H9 (cell line): Measurements from ENCODE around the gene BCL7C. TPM values are rescaled to one million over a fixed set of nuclear protein-coding genes. Genes with fewer than 3 reads are reported as not detected.

Experiments used
- DNase-seq: peaks from one replicate; pipeline ENCODE4 v3.0.0-alpha.2; 2017
- H2AFZ ChIP-seq: one replicate; pipeline ENCODE4 v1.6.1; 2013; ENCODE audit warnings: mild to moderate bottlenecking, low read length, control low read depth, moderate library complexity
- H2AK5ac ChIP-seq: 2 replicates; pipeline ENCODE4 v1.6.1; 2013; ENCODE audit warnings: low read length, control low read depth, mixed read lengths; ENCODE audit not compliant: insufficient read length
- H2BK120ac ChIP-seq: one replicate; pipeline ENCODE4 v1.6.1; 2013; ENCODE audit warnings: low read depth, mild to moderate bottlenecking, low read length, control low read depth, inconsistent platforms; ENCODE audit not compliant: poor library complexity, severe bottlenecking
- H2BK12ac ChIP-seq: 2 replicates; pipeline ENCODE4 v1.6.1; 2013; ENCODE audit warnings: low read length, control low read depth, mixed read lengths, low read depth; ENCODE audit not compliant: insufficient read length
- H2BK15ac ChIP-seq: 2 replicates; pipeline ENCODE4 v1.6.1; 2013; ENCODE audit warnings: low read depth, low read length, control low read depth
- H2BK20ac ChIP-seq: one replicate; pipeline ENCODE4 v1.6.1; 2013; ENCODE audit warnings: low read depth, mild to moderate bottlenecking, low read length, control low read depth, inconsistent platforms; ENCODE audit not compliant: poor library complexity, severe bottlenecking
- H2BK5ac ChIP-seq: 2 replicates; pipeline ENCODE4 v1.6.1; 2013; ENCODE audit warnings: low read length, control low read depth, mixed read lengths; ENCODE audit not compliant: insufficient read length
- H3K14ac ChIP-seq: 2 replicates; pipeline ENCODE4 v1.6.1; 2013; ENCODE audit warnings: low read length, control low read depth; ENCODE audit not compliant: insufficient read depth
- H3K18ac ChIP-seq: 2 replicates; pipeline ENCODE4 v1.6.1; 2013; ENCODE audit warnings: low read depth, mild to moderate bottlenecking, mixed read lengths, low read length, control low read depth; ENCODE audit not compliant: insufficient read length
- H3K23ac ChIP-seq: 2 replicates; pipeline ENCODE4 v1.6.1; 2013; ENCODE audit warnings: low read length, control low read depth, mixed read lengths, low read depth; ENCODE audit not compliant: insufficient read length
- H3K23me2 ChIP-seq: 2 replicates; pipeline ENCODE4 v1.6.1; 2013; ENCODE audit warnings: low read depth, mild to moderate bottlenecking, mixed read lengths, low read length, control low read depth; ENCODE audit not compliant: insufficient read length, poor library complexity, severe bottlenecking
- H3K27ac ChIP-seq: 2 replicates; pipeline ENCODE4 v1.5.1; 2013; ENCODE audit warnings: low read length, control low read depth, mixed read lengths, low read depth; ENCODE audit not compliant: insufficient read length
- H3K27me3 ChIP-seq: 2 replicates; pipeline ENCODE4 v1.6.1; 2013; ENCODE audit warnings: low read length, control low read depth, inconsistent platforms; ENCODE audit not compliant: insufficient read depth
- H3K4ac ChIP-seq: 2 replicates; pipeline ENCODE4 v1.6.1; 2013; ENCODE audit warnings: low read depth, mild to moderate bottlenecking, control low read depth, inconsistent platforms, low read length, moderate library complexity
- H3K4me1 ChIP-seq: 2 replicates; pipeline ENCODE4 v1.6.1; 2013; ENCODE audit warnings: low read length, control low read depth, inconsistent platforms; ENCODE audit not compliant: insufficient read depth
- H3K4me2 ChIP-seq: 2 replicates; pipeline ENCODE4 v1.6.1; 2013; ENCODE audit warnings: low read length, control low read depth, mixed read lengths; ENCODE audit not compliant: insufficient read length, insufficient read depth
- H3K56ac ChIP-seq: 2 replicates; pipeline ENCODE4 v1.6.1; 2013; ENCODE audit warnings: low read depth, mild to moderate bottlenecking, mixed read lengths, low read length, control low read depth; ENCODE audit not compliant: insufficient read length
- H3K79me1 ChIP-seq: 2 replicates; pipeline ENCODE4 v1.6.1; 2013; ENCODE audit warnings: low read depth, mild to moderate bottlenecking, moderate library complexity, low read length, control low read depth, inconsistent platforms; ENCODE audit not compliant: insufficient read depth, poor library complexity, severe bottlenecking
- H3K79me2 ChIP-seq: 2 replicates; pipeline ENCODE4 v1.6.1; 2013; ENCODE audit warnings: low read length, control low read depth, inconsistent platforms; ENCODE audit not compliant: insufficient read depth
- H3K9ac ChIP-seq: 2 replicates; pipeline ENCODE4 v1.6.1; 2013; ENCODE audit warnings: low read length, control low read depth, mixed read lengths; ENCODE audit not compliant: insufficient read length; ENCODE audit errors: extremely low read depth
- H3K9me3 ChIP-seq: one replicate; pipeline ENCODE4 v1.6.1; 2013; ENCODE audit warnings: low read depth, low read length, inconsistent platforms; ENCODE audit not compliant: control insufficient read depth
- H3T11ph ChIP-seq: one replicate; pipeline ENCODE4 v1.6.1; 2013; ENCODE audit warnings: mild to moderate bottlenecking, low read length, control low read depth, inconsistent platforms
- H4K20me1 ChIP-seq: one replicate; pipeline ENCODE4 v1.6.1; 2013; ENCODE audit not compliant: control insufficient read depth, insufficient read length, insufficient read depth
- H4K5ac ChIP-seq: 2 replicates; pipeline ENCODE4 v1.6.1; 2013; ENCODE audit warnings: low read depth, mild to moderate bottlenecking, mixed read lengths, low read length, control low read depth; ENCODE audit not compliant: insufficient read length
- H4K8ac ChIP-seq: replicated peaks from 2 replicates; pipeline ENCODE4 v1.6.1; 2013; ENCODE audit warnings: low read length, control low read depth, mixed read lengths, low read depth; ENCODE audit not compliant: insufficient read length
- H4K91ac ChIP-seq: 2 replicates; pipeline ENCODE4 v1.6.1; 2013; ENCODE audit warnings: low read depth, mild to moderate bottlenecking, moderate library complexity, mixed read lengths, low read length, control low read depth; ENCODE audit not compliant: insufficient read length
- H3K27ac Mint-ChIP-seq, 3 experiments: 2 replicates in 2 of 3; 3 replicates in 1 of 3; pipeline ENCODE4 v1.8.0; 2020 to 2021; ENCODE audit warnings: mixed read lengths in 3 of 3, mild to moderate bottlenecking in 1 of 3, moderate library complexity in 1 of 3
- H3K27me3 Mint-ChIP-seq: 2 replicates; pipeline ENCODE4 v1.8.0; 2021; ENCODE audit warnings: low read depth, mild to moderate bottlenecking, moderate library complexity, mixed read lengths
- H3K36me3 Mint-ChIP-seq, 3 experiments: 2 replicates in 2 of 3; 3 replicates in 1 of 3; pipeline ENCODE4 v1.8.0; 2020 to 2021; ENCODE audit warnings: low read depth in 3 of 3, mixed read lengths in 3 of 3; ENCODE audit not compliant: insufficient read depth in 1 of 3
- H3K4me1 Mint-ChIP-seq, 2 experiments: 2 replicates each; pipeline ENCODE4 v1.8.0; 2020; ENCODE audit warnings: mixed read lengths in 2 of 2
- H3K4me3 Mint-ChIP-seq, 2 experiments: 2 replicates in 1 of 2; 3 replicates in 1 of 2; pipeline ENCODE4 v1.8.0; 2020 to 2021; ENCODE audit warnings: mild to moderate bottlenecking in 2 of 2, mixed read lengths in 2 of 2, moderate library complexity in 1 of 2
- H3K9me3 Mint-ChIP-seq, 2 experiments: 2 replicates in 1 of 2; 3 replicates in 1 of 2; pipeline ENCODE4 v1.8.0; 2020; ENCODE audit warnings: mild to moderate bottlenecking in 2 of 2, mixed read lengths in 2 of 2, moderate library complexity in 1 of 2
- WGBS: extraction: QIAGEN DNeasy Blood & Tissue Kit; methylation state at CpG from one replicate; pipeline ENCODE4 v1.1.7; 2013; ENCODE audit warnings: missing lambda C conversion rate, low lambda C conversion rate, mixed read lengths; ENCODE audit not compliant: insufficient read length; ENCODE audit errors: extremely low coverage; 5-methylcytosine and 5-hydroxymethylcytosine counted together
- total RNA-seq: library from RNA; stranded (reverse); gene quantifications from 2 replicates; pipeline ENCODE4 v1.2.1, GENCODE V29; 2021
- TF ChIP-seq, protein P1 (sequence below): fragments of 200-600 bp; sonication (generic); conservative IDR thresholded peaks from 3 replicates; pipeline ENCODE4 v1.8.0; 2021; ENCODE audit warnings: antibody characterized with exemption, mild to moderate bottlenecking

The BCL7C gene
- total RNA-seq, 1 experiment from 2014 or later, result 18.3 TPM

DNA sequence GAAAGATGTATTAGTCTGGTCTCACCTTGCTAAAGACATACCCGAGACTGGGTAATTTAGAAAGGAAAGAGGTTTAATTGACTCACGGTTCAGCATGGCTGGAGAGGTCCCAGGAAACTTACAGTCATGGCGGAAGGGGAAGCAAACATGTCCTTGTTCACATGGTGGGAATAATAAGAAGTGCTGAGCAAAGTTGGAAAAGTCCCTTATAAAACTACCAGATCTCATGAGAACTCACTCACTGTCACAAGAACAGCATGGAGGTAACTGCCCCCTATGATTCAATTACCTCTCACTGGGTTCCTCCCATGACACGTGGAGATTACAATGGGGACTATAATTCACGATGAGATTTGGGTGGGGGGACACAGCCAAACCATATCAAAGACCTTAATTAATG is 53.3 kb downstream of the BCL7C start:
- no peak overlapping the region for H3K4me3 Mint-ChIP-seq
- no peak overlapping the region for H3K4ac ChIP-seq
- no peaks in the 10 kb centered on the region for H3K4me1 ChIP-seq
- no peak overlapping the region for H2BK5ac ChIP-seq
- H3K36me3 Mint-ChIP-seq, result peaks cover 0 to 4% (median 0%) of the 10 kb centered on the region in 3 experiments; a peak in 2 of 7 replicates
- no peak overlapping the region for H3K18ac ChIP-seq
- H4K8ac ChIP-seq, result no peak overlapping the region
- no peaks in the 10 kb centered on the region for H4K20me1 ChIP-seq
- no peak overlapping the region for H2BK12ac ChIP-seq
- peaks cover 6% of the 10 kb centered on the region in 2 experiments for H3K4me1 Mint-ChIP-seq
- H4K91ac ChIP-seq, result no peak overlapping the region
- no peak overlapping the region for H3K23ac ChIP-seq
- no peak overlapping the region for H2BK20ac ChIP-seq
- no peaks in the 10 kb centered on the region for H3K79me1 ChIP-seq
- no peak overlapping the region for H3K14ac ChIP-seq
- no peak overlapping the region for H2BK15ac ChIP-seq
- H3K79me2 ChIP-seq, result no peaks in the 10 kb centered on the region
- no peak overlapping the region for H3K56ac ChIP-seq
- H3K9me3 ChIP-seq, result no peaks in the 10 kb centered on the region
- no peak overlapping the region for H4K5ac ChIP-seq
- H2AK5ac ChIP-seq, result no peak overlapping the region
- no peak overlapping the region for H3K27ac Mint-ChIP-seq
- no peaks in the 10 kb centered on the region for H3K23me2 ChIP-seq
- peaks cover 28% of the 10 kb centered on the region for H3K27me3 Mint-ChIP-seq
- peaks cover 17% of the 10 kb centered on the region in 2 experiments for H3K9me3 Mint-ChIP-seq
- no CpG with 5 or more reads among the region's 5 CpGs for WGBS
- no peaks in the 10 kb centered on the region; the same call in 1 of the 2 replicates for H3K27me3 ChIP-seq
- DNase-seq, result no peak
- no peak overlapping the region for H3K27ac ChIP-seq
- H2AFZ ChIP-seq, result no peak overlapping the region
- no peak overlapping the region for H2BK120ac ChIP-seq
- no peak overlapping the region for H3K4me2 ChIP-seq
- TF ChIP-seq, protein P1, sequence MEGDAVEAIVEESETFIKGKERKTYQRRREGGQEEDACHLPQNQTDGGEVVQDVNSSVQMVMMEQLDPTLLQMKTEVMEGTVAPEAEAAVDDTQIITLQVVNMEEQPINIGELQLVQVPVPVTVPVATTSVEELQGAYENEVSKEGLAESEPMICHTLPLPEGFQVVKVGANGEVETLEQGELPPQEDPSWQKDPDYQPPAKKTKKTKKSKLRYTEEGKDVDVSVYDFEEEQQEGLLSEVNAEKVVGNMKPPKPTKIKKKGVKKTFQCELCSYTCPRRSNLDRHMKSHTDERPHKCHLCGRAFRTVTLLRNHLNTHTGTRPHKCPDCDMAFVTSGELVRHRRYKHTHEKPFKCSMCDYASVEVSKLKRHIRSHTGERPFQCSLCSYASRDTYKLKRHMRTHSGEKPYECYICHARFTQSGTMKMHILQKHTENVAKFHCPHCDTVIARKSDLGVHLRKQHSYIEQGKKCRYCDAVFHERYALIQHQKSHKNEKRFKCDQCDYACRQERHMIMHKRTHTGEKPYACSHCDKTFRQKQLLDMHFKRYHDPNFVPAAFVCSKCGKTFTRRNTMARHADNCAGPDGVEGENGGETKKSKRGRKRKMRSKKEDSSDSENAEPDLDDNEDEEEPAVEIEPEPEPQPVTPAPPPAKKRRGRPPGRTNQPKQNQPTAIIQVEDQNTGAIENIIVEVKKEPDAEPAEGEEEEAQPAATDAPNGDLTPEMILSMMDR, result no peak
- no peak overlapping the region for H3T11ph ChIP-seq
- no peak overlapping the region for H3K9ac ChIP-seq
